NT2/D1 (cell line): ENCODE data around the gene TMUB2.
"Not testable (repeated sequence)": the region's sequence is repeated elsewhere in the genome, so short reads cannot be mapped to it uniquely, and the experiment has no call there.

Experiments
- SUZ12 ChIP-seq: IDR thresholded peaks from 2 replicates; pipeline ENCODE4 v1.6.1; 2011; ENCODE audit not compliant: insufficient read length, insufficient read depth; ENCODE audit errors: extremely low read depth
- YY1 ChIP-seq: IDR thresholded peaks from 2 replicates; pipeline ENCODE4 v1.6.1; 2011; ENCODE audit not compliant: insufficient read length, insufficient read depth

GRCh38 chr17:44149066-44149465 is 37.7 kb upstream of the TMUB2 start:
- not testable (repeated sequence) for TF ChIP-seq YY1, SUZ12
